Endothelial cell of umbilical vein (primary cell): ENCODE data around the gene CCR1.

ENCODE experiments used
- CTCF ChIP-seq, 2 donors: IDR thresholded peaks; 1 replicate in 1 of 2; 2 replicates in 1 of 2; pipeline ENCODE4 v1.5.1; 2011; ENCODE audit warnings: low read length in 2 of 2, mild to moderate bottlenecking in 2 of 2, moderate library complexity in 2 of 2, control low read depth in 1 of 2, inconsistent platforms in 1 of 2, low read depth in 1 of 2; ENCODE audit not compliant: insufficient read depth in 1 of 2; ENCODE audit errors: extremely low read depth in 1 of 2
- EZH2 ChIP-seq: IDR thresholded peaks from 2 replicates; pipeline ENCODE4 v1.6.1; 2012; ENCODE audit warnings: borderline replicate concordance, low read depth, mild to moderate bottlenecking, moderate library complexity, low read length, inconsistent platforms; ENCODE audit not compliant: severe bottlenecking
- JUN ChIP-seq: IDR thresholded peaks from 2 replicates; pipeline ENCODE4 v1.6.1; 2011; ENCODE audit warnings: borderline replicate concordance, low read depth; ENCODE audit not compliant: insufficient read length, insufficient read depth
- MAX ChIP-seq: IDR thresholded peaks from 2 replicates; pipeline ENCODE4 v1.6.1; 2011; ENCODE audit not compliant: insufficient read depth, insufficient read length
- MYC ChIP-seq: IDR thresholded peaks from one replicate; pipeline ENCODE4 v1.6.1; 2011; ENCODE audit warnings: mild to moderate bottlenecking, low read depth, low read length
- POLR2A ChIP-seq: IDR thresholded peaks from 2 replicates; pipeline ENCODE4 v1.6.1; 2012; ENCODE audit warnings: low read depth, mild to moderate bottlenecking, control low read depth, low read length
- POLR2AphosphoS5 ChIP-seq: IDR thresholded peaks from 2 replicates; pipeline ENCODE4 v1.6.1; 2012; ENCODE audit warnings: low read depth, mild to moderate bottlenecking, control low read depth, low read length, moderate library complexity; ENCODE audit not compliant: insufficient read depth

- TF ChIP-seq EZH2 (no peak), CTCF (IDR thresholded peaks at IDR 0.05; ENCODE audit: extremely low read depth in 1 of 2, insufficient read depth in 1 of 2, low read depth in 1 of 2, low read length in 2 of 2) (no peak), POLR2A (no peak), MAX (no peak), POLR2AphosphoS5 (no peak), JUN (no peak), MYC (no peak)
Observed at GRCh38 chr3:46221391-46221790, 13.3 kb upstream of the CCR1 start.
